ENCODE data around the gene GPBAR1.

DNA sequence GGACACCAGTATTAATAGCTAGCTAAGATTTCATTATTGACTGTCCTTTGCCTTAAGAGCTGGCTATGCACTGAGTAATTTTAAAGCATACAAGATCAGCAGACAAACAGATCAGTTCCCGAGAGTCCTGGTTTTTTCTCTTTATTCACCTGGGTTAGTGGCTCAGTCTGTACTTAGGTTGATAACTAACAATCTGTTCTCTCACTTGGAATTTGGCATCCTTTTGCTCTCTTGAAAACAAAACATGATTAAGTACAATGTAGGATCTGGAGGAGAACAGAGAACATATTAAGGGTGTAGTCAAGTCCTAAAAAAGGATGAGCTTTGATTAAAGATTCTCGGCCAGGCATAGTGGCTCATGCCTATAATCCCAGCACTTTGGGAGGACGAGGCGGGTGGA is 27.3 kb upstream of the GPBAR1 start:
- no peak for TF ChIP-seq POLR2A (IDR thresholded peaks at IDR 0.05)
- TF ChIP-seq, protein P1, sequence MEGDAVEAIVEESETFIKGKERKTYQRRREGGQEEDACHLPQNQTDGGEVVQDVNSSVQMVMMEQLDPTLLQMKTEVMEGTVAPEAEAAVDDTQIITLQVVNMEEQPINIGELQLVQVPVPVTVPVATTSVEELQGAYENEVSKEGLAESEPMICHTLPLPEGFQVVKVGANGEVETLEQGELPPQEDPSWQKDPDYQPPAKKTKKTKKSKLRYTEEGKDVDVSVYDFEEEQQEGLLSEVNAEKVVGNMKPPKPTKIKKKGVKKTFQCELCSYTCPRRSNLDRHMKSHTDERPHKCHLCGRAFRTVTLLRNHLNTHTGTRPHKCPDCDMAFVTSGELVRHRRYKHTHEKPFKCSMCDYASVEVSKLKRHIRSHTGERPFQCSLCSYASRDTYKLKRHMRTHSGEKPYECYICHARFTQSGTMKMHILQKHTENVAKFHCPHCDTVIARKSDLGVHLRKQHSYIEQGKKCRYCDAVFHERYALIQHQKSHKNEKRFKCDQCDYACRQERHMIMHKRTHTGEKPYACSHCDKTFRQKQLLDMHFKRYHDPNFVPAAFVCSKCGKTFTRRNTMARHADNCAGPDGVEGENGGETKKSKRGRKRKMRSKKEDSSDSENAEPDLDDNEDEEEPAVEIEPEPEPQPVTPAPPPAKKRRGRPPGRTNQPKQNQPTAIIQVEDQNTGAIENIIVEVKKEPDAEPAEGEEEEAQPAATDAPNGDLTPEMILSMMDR (IDR thresholded peaks at IDR 0.05), result no peak

All from thyroid gland (tissue), 4 donors.